KG1 (cell line): ENCODE results near the gene ATP1B3.
A peak's percentile ranks its signal among the peaks of the same experiment; 100 is the strongest.
"Not testable (repeated sequence)": the region's sequence is repeated elsewhere in the genome, so short reads cannot be mapped to it uniquely, and the experiment has no call there.

ENCODE experiments used
- DNase-seq: peaks from one replicate; lab custom pipeline; 2025; lab: John Stamatoyannopoulos, UW

The ATP1B3 gene

DNA sequence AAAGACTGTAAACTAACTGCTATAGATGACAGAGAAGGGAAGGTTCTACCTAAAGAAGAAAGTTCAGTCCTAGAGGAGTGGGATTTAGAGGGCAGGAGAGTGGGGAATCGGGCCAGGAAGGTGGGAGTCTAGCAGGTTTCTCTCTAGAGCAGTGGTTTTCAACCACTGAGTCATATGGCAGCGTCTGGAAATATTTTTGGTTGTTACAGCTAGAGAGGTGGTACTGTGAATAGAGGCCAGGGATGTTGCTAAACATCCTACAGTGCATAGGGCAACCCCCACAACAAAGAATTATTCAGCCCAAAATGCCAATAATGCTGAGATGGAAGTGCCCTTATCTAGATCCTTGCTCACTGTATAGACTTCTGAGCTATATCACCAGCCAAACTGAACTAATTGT is 28.7 kb downstream of the ATP1B3 start:
- DNase-seq: no peak

DNA sequence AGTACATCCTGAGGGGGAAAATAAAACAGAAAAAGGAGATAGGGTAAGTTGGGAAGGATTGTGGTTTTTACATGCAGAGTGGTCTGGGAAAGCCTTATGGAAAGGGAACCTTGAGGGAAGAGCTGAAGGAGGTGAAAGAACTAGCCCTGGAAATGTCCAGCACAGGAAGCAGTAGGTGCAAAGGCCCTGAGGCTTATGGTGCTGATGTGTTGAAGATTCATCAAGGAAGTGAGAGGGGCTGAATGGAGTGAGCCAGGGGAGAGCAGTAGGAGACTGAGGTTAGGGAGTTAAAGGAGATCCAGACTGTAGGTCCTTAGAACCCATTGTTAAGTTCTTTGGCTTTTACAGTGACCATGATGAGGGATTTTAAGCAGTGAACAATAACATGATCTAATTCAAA is 33.0 kb downstream of the ATP1B3 start:
- DNase-seq: no peak

DNA sequence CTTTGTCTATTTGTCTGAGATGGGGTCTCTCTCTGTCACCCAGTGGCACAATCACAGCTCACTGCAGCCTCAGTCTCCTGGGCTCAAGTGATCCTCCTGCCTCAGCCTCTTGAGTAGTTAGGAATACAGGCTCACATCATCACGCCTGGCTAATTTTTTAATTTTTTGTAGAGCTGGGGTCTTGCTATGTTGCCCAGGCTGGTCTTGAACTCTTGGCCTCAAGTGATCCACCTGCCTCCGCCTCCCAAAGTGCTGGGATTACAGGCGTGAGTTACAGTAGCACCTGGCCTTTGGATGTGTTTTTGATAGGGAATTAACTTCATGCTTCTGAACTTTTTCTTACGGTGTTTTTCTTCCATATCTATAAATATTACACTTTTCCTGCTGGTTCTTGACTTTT is 33.5 kb downstream of the ATP1B3 start:
- DNase-seq: not testable (repeated sequence)

DNA sequence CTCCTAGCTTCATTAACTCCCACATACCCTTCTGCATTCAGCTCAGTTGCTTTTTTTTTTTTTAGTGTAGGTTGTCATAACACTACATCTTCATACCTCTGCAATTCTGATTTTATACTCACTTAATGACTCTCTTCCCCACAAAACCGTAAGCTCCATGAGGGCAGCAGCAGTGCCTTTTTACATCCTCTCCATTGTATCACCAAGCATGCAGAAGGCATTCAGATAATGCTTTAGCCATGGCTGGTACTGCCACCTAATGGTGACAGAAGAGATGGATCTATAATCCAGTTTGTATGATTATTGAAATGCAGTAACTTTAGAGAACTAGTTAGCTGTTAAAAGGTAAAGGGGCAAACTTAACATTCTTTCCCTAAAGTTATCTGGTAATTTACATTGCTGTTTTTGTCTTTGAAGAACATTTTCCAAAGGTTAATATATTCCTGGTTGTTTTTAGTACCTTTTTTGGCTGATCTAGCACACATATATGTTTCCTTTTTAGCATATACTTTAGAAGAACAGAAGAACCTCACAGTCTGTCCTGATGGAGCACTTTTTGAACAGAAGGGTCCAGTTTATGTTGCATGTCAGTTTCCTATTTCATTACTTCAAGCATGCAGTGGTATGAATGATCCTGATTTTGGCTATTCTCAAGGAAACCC is 36.8 kb downstream of the ATP1B3 start:
- DNase-seq: peak; percentile 39

DNA sequence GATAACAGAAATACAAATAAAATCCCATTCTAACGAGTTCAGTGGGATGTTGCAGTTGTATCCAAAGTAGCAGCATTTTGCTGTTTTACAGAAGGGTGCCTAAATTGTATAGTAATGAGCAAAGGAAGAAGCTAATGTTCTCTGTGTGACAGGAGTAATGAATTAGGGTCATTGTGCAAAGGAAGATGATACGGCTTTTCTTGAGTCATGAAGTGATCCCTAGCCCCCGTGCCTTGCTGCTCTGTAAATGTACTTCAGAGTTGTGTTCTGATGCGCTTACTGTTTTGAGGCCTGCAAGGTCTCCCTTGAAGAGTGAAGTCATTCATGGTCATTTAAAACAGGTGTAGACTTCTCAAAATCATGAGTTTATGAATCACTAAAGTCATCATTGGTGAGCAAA is 37.9 kb downstream of the ATP1B3 start:
- no peak for DNase-seq

DNA sequence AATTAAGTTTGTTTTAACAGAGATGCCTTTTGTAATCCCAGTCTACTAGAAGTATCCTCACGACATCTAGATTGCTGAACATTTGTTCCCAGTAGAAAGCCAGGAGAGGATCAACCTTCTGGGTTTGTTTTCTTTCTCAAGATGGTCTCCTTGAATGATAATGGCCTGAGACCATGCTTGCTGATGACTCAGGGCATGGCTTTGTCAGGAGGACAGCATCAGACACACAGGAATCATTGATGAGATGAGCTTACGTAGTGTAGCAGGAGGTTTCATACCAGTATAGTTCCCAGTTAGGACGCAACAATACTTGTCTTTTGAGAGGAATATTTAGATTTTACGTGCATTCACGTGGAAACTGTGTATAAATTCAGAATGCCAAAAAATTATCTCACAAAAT is 38.6 kb downstream of the ATP1B3 start:
- no peak for DNase-seq

DNA sequence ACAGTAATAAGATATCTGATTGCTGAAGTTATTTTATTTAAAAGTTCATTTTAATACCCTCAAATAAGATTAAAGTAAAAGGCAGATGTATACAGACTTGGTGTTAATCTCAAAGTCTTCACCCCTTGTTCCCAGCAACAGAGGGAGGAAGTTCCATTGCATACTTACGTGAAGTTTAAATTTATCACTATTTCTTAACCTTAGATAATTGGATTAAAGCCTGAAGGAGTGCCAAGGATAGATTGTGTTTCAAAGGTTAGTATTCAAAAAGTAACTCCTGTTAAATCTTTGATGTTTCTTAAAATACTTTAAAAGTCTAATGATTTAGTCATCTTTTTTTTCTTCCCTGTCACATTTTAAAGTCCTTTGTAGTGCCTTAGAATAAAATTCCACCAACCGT is 39.3 kb downstream of the ATP1B3 start:
- DNase-seq: no peak

DNA sequence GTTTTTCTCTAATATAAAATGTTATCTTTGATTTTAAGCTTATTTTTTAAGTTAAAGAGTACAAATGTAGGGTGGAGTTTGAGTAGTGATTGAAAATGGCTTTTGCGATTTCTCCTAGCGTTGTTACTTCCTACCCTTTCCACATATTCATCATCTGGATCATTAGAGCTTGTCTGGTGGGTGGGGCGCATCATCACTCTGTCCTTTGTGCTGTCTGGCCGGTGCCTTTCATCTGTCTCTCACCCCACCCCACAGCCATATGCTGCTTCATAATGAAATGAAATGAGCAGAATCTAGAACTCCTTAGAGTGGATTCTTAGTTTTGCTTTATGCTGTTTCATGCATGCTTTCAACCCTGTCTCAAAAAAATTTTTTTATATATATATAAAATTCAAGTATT is 44.3 kb downstream of the ATP1B3 start:
- no peak for DNase-seq

DNA sequence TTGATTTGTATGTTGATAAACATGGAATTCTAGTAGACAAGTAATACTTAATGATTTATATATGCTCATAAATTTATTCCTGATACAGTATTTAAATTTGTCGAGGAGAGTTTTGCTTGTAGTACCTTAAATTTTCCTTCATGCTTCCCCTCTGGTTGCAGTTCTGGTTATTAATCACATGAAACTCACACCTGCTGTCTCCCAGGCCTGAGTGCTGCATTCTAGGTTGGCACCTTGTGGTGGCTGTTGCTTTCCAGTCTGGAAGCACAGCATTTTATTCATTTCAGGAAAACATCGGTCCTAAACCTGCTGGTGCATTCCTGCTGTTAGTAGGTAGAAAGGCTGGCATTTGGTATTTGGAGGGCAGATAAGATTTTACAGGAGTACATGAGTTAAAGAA is 44.9 kb downstream of the ATP1B3 start:
- no peak for DNase-seq

DNA sequence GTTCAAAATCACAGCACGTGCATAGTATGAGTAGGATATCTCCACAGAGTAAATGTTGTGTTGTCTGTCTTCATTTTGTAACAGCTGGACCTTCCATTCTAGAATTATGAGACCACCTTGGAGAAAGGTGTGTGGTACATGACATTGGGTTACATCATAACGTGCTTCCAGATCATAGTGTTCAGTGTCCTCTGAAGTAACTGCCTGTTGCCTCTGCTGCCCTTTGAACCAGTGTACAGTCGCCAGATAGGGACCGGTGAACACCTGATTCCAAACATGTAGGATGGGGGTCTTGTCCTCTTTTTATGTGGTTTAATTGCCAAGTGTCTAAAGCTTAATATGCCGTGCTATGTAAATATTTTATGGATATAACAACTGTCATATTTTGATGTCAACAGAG is 49.2 kb downstream of the ATP1B3 start:
- not testable (repeated sequence) for DNase-seq

DNA sequence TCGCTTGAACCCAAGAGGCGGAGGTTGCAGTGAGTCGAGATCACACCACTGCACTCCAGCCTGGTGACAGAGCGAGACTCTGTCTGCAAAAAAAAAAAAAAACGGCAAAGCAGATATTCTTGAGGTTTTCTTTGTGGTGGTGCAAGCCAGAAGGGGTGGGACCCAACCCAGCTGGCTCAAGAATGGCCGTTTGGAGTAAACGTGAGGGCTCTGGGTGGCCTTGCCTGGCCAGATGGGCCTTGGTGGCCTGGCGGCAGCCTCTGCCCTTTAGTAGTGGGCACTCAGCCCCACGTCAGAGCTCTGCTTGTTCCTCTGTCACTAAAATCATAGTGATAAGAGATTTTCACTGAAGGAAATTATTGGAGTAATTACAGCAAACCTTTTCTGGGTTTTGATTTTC is 50.5 kb downstream of the ATP1B3 start:
- no peak for DNase-seq

DNA sequence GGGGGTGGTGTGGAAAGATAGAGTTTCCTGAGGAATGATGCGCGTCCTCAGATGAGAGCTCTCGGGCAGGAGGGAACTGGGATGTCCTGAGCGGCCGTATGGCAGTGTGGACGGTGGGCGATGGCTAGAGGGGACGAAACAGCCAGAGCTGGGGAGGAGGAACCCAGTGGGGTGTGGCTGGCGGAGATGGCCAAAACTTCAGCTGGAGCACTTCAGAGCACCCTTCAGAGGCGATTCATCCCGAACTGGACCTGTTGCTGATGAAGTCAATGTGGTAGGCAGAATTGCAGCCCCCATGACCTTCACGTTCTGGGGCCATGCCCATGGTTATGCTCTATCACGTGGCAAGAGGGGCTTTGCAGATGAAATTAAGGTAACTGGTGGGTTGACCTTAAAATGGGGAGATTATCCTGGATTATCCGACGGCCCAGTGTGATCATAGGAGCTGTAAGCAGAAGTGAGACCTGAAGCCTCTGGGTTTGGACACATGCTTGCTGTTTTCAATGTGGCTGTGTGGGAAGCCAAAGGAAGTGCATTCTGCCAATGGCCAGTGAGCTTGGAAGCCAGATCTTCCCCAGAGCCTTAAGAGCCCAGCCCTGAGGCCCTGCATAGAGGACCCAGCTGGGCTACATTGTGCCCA is 52.3 kb downstream of the ATP1B3 start:
- no peak for DNase-seq

DNA sequence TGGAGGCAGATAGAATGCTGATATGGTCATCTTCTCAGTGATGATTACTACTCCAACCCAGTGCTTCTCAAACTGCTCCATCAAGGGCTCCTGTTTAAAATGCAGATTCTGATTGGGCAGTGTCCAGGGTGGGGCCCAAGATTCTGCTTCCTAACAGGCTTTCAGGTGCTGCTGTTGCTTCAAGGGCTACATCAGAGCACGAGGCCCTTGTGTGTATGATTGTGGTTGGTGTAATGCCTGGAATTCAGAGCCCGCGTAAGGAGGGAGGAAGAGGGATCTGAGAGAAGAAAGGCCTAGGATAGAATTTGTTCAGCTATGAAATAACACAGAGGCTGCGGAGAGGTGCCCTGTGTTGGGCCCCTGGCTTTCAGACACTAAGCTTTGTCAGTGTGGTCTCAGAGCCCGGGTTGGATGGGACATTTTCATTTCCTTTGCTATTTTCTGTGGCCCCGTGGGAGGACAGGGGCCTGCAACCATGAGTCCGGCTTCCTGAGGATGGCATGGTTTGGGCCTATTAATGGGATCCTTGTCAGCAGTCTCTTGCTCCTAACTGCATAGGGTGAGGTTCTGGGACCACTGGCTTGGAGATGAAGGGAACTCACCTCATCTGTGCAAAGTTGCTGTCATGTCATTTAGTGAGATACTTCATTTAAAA is 53.0 kb downstream of the ATP1B3 start:
- DNase-seq: no peak

DNA sequence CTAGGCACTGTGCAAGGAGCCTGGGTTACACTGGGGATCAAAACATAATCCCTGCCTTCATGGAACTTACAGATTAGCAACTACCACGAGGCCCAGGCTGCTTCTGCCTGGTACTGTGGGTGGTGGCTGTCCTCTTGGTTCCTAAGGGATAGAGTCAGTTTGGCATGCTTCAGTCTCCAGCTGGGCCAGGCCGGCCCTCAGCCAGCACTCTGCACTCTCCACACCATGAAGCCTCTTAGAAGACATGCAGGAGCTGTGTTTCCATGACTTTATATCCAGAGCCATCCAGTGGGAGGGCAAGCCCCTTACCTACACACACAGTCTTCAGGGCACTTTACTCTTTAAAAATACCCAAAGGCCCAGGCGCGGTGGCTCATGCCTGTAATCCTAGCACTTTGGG is 54.4 kb downstream of the ATP1B3 start:
- no peak for DNase-seq

DNA sequence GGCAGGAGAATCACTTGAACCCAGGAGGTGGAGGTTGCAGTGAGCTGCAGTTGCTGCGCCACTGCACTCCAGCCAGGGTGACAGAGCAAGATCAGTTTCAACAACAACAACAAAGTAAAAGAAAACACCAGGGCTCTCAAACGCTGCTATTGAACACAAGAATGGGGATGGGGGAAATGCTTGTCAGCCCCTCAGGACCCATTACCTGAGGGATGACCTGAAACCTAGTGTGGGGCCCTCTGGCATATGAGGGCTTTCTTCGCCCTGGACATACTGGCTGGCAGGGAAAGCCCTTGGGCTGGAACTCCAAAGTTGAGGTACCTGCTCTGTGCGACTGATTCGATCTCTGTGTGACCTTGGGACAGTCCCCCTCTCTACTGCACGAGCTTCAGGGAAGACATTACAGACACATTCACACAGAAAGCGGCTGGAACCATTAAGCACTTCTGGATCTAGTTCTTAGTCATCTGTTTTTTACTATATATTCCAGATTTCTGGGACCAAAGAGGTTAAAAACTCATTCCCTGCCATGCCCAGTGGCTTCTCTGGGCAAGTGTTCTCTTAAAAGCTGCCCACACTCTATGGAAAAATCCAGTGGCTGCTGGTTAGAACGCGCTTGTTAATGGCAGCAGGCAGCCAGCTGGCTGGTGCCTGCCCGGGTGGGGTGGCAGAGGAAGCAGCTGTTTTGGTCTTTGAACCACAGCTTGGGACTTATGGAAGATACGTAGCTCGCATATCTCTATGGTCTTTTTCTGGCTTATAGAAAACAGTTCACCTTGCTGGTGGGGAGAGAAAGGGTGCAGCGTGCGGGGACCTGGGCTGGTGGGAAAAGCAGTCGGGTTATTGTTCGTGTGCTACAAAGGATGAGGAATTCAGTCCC is 57.2 kb downstream of the ATP1B3 start:
- DNase-seq: no peak

DNA sequence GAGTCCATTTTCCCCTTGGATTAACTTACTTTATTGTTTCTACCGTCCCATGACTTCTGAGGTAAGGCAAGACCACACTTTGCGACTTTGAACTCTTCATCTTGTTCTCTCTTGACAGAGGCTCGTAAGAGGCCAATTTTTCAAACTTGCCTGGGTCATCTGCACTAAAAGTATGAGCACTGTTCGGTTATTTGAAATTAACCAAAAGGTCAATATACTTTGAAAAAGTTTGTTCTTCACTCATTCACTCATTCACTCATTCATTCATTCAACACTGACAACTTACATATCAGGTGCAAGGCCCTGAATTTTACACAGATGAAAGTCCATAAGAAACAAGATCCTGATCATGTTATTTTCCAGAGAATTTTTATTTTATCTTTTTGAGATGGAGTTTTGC is 57.9 kb downstream of the ATP1B3 start:
- no peak for DNase-seq

DNA sequence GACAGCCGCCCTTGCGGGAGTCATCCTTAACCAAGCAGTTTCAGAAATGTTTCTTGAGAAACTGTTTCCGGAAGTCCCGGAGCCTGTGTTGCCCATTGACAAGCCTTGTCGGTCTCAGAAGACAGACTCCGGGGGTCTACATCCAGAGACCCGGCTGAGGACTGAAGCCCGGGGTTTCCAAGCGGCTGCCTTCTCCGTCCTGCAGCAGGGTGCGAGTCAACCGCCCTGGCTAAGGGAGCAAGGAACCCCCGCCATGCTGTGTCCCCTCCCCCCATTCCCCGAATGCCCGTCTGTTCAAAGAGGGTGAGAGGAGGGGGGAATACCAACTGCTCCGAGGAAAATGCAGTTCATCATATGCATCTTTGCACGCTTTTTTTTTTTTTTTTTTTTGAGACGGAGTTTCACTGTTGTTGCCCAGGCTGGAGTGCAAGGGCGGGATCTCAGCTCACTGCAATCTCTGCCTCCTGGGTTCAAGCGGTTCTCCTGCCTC is 61.6 kb downstream of the ATP1B3 start:
- no peak for DNase-seq

DNA sequence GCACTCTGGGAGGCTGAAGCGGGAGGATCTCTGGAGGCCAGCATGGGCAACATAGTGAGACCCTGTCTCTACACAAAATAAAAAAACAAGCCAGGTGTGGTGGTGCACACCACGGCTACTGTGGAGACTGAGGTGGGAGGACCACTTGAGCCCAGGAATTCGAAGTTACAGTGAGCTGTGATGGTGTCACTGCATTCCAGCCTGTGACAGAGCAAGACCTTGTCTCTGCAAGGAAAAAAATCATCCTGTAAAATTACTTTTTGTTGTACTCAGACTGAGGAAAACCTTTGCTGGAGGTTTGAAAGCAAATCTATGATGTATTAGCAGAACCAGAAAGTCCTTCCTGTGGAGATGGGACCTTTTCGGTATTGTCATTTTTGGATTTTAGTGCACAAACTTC is 63.3 kb downstream of the ATP1B3 start:
- DNase-seq: no peak

DNA sequence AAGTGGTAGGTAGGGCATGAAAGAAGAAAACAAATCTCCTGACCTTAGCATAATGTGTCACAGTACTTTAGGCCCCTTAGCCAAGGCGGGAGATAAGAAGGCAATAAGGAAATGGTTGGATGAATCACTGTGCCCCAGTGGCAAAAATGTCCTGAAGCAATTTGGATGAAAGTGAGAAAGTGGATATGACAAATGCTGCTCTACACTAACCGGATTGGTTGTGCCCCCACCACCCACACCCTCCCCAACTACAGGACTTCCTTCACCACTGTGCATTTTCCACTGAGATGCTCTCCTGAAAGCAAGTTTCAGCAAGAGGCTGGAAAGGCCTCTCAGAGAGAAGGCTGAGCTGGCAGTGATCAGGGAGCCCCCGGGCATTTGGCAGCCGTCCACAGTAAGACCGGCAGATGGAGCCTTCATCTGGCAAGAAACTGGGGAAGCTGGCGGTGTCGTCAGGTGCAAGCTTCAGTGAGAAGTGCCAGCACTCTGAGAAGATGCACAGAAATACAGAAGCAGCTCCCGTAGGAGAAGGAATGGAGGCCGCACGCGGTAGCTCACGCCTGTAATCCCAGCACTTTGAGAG is 63.8 kb downstream of the ATP1B3 start:
- DNase-seq: no peak

DNA sequence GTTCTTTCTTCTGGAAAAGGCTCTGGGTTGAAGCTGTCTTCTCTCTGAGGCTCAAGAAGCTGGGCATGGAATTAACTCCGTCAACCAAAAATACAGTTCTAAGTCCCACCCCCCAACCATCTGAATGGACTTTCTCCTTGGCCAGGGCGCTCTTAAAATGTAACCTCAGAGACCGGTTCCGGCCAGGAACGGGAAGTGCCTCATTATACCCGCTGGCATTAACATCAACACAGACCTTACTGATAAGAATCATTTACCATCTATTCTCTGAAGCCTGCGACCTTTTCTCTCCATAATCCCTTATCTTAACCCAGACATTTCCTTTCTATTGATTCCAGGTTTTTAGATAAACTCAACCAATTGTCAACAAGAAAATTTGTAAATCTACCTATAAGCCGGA is 64.7 kb downstream of the ATP1B3 start:
- DNase-seq: no peak

DNA sequence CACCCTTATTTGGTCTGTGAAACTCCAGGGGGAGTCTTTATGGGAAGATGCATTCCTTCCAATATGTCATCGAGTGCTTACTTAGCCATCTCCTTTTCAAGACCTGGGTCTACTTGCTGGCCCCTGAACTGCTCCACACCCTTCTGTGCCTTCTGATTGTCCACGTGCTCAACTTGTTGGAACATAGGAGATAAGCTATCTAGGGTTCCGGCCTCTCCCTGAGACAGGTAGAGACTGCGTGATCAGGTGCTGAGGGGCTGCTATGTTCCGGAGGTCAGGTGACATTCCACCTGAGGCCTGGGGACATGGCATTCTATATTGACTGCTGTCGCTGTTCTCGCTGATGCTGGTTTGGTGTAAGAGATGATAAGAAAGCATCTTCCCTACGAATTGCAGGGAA is 65.6 kb downstream of the ATP1B3 start:
- no peak for DNase-seq
